Kasumi-1 (cell line): ENCODE measurements around the gene USP16.
"Not testable (repeated sequence)": the region's sequence is repeated elsewhere in the genome, so short reads cannot be mapped to it uniquely, and the experiment has no call there.

Experiments used
- DNase-seq, 2 experiments: peaks; one replicate each; lab custom pipeline; 2025; lab: John Stamatoyannopoulos, UW

The USP16 gene

GRCh38 chr21:29024474-29025327 is at the start of gene USP16:
TSS of gene USP16 (plus strand) at chr21:29024668. CDS start at chr21:29027914, 3,246 bp downstream.
- peak; percentile 96 for DNase-seq

DNA sequence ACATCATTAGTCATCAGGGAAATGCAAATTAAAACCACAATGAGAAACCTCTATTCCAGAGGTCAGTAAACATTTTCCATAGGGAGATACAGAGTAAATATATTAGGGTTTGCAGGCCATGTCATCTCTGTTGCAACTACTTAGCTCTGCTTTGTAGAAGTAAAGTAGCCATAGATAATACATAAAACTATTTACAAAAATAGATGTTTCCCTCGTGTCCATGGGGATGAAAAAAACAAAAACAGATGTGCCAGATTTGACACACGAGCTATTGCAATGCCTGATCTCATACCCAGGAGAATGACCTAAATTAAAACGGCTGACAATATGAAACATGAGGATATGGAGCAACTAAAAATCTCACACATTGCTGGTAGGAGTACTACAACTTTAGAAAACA is 49.1 kb upstream of the USP16 start:
- no peak for DNase-seq

GRCh38 chr21:28979092-28979491 is 45.4 kb upstream of the USP16 start:
- no peak for DNase-seq

- DNase-seq, result no peak
Measured at GRCh38 chr21:28982637-28983036, 41.8 kb upstream of the USP16 start.

GRCh38 chr21:28986677-28987076 is 37.8 kb upstream of the USP16 start:
- no peak for DNase-seq

DNA sequence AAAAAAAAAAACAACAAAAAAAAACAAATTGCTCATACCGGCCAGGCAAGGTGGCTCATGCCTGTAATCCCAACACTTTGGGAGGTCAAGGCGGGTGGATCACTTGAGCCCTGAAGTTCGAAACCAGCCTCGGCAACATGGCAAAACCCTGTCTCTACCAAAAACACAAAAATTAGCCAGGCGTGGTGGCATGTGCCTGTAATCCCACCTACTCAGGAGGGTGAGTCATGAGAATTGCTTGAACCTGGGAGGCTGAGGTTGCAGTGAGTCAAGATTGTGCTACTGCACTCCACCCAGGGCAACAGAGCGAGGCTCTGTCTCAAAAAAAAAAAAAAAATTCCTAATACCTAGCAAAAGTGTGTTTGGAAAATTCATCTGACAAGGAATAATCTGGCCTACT is 36.3 kb upstream of the USP16 start:
- DNase-seq, result not testable (repeated sequence)

DNA sequence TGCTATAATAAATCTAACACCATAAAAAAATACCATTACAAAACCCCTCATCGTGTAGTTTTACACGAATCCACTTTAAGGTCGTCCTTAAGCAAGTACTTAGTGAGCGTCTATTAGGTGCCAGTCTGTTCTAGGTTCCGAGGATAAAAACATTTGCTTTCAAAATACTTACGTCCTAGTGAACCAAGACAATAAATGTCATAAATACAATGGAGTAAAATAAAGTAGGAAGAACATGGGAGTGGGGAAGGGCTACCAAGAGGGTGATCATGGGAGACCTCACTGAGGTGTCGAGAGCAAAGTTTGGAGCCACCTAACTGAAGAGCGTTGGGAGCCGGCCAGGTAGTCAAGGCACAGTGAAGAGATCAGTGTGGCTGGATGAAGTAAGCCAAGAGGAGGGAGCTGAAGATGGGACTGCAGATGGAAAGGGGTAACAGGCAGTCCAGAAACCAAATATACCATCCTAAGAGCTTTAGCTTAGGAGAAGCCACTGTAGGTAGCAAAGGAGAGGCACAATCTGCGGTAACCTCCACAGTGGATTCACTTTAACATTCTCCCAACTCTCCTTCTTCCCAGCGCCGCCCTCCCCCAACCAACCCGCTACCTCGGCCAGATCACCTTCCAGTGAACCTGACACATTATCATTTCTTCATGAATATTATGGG is 32.5 kb upstream of the USP16 start:
- DNase-seq, result peak; percentile 40 to 44

GRCh38 chr21:28992526-28993292 is 31.8 kb upstream of the USP16 start, which contains the start of gene LTN1:
TSS of gene LTN1 (minus strand) at chr21:28992877. CDS start at chr21:28992805, 72 bp downstream.
- peak; percentile 98 to 99 for DNase-seq

GRCh38 chr21:28993293-28993629 is 31.2 kb upstream of the USP16 start:
- no peak for DNase-seq

DNA sequence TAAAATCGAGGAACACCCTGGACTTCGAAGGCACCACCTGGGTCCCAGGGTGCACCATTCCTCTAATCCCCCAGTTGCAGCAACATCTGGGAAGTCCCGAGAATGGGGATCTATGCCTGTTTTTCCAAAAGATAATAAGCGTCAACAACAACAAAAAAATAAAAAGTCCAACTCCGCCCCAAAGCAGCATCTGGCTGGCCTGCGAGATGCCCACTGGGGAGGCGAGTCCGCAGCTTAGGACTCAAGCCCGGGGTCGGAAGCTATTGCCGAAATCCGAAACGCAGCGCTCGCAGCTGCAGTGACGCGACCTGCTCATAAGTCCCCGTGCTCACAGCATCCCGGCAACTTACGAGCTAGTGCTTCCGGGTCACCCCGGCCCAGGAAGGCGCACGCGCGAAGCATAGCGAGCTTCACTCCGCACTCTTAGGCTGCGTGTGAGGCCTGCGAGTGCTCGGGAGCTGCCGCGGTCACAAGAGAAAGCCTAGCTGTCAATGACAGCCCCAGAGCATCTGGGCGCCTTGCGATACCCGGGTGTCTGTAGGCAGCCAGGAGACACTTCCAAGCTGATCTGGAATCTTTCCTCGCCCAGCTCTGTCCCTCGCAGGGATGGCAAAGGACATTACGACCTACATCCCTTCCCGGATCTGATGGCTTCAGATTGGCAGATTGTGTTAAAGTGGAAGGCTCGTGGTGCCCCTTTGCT is 21.9 kb upstream of the USP16 start:
- peak; percentile 91 for DNase-seq

DNA sequence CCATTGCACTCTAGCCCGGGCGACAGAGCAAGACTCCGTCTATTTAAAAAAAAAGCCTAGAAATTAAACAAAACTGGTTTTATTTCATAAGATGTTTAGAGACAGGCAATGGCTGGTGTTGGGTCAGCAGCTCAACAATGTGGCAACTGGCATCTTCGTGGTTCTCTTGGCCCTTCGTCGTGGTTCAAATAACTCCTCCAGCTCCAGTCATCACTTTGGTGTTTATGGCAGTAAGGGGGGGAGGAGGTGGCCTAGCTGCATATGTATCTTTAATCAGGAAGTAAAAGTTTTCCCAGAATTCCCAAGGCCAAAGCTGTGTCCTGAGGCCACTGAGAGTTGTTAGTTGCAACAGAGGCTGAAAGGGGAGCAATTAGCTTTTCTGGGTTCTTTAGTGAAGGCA is 18.8 kb upstream of the USP16 start:
- no peak for DNase-seq

- no peak for DNase-seq
Measured at GRCh38 chr21:29007135-29007534, 17.3 kb upstream of the USP16 start.

- no peak for DNase-seq
Measured at GRCh38 chr21:29007810-29008209, 16.7 kb upstream of the USP16 start.

- DNase-seq, result no peak
Measured at GRCh38 chr21:29008367-29008766, 16.1 kb upstream of the USP16 start.

GRCh38 chr21:29011236-29011635 is 13.2 kb upstream of the USP16 start:
- DNase-seq, result not testable (repeated sequence)

GRCh38 chr21:29017639-29018237 is 6.7 kb upstream of the USP16 start:
- DNase-seq, result peak; percentile 13 to 46

GRCh38 chr21:29018540-29018939 is 5.9 kb upstream of the USP16 start:
- peak in 1 of 2 experiments; percentile 27 for DNase-seq

- DNase-seq, result peak in 1 of 2 experiments; percentile 24
Measured at GRCh38 chr21:29022166-29022565, 2.3 kb upstream of the USP16 start.

GRCh38 chr21:29025328-29025713 is 853 bp downstream of the USP16 start:
- no peak for DNase-seq

DNA sequence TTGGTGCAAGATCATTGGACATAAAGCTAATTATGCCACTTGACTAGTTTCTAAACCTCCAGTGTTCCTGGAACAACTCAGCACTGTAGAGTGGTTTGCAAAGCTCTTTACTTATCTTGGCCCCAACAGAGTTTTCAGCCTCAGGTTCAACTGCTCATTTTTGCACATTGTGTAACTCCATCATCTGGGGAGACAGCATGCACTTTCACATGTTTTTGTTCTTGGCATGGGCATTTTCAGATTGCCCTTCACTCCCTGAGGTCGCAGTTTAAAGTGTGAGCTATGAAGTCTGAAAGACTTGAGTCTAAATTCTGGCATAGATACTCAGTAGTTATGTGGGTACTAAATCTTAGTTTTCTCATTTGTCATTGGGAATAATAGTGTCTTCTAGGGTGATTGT is 5.1 kb downstream of the USP16 start:
- DNase-seq, result no peak

GRCh38 chr21:29030909-29031308 is 6.4 kb downstream of the USP16 start:
- no peak for DNase-seq

DNA sequence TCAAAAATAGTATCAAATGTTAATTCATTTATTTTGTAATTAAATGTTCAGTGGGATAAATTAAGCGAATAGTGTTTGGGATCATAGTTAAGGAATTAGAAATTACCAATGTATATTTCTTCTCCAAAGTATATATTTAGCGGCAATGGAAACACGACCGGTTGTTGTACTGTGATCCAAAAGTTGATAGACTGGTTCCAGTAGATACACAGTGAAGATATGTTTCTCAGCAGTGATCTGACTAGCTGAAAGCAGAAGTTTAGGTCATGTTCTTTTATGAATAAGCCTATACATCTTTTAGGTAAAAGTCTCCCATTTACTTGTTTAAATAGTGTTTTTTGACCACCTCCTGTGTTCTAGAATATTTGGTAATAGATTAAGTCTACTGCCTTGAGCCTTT is 8.8 kb downstream of the USP16 start:
- DNase-seq, result no peak
